Naive thymus-derived CD8-positive, alpha-beta T cell (primary cell): ENCODE measurements around the gene CCDC177. TPM values are rescaled to one million over a fixed set of nuclear protein-coding genes. Genes with fewer than 3 reads are reported as not detected.
"Not testable (repeated sequence)": the region's sequence is repeated elsewhere in the genome, so short reads cannot be mapped to it uniquely, and the experiment has no call there.

Experiments
- ATAC-seq, 2 donors: fragments of 150-1000 bp; cut with Tn5 transposase in 1 of 2; sonication (Bioruptor Pico), chemical (Tn5 transposase) in 1 of 2; 1 replicate in 1 of 2; 2 replicates in 1 of 2; pipeline ENCODE4 v1.10.0; 2021; ENCODE audit warnings: mild to moderate bottlenecking in 2 of 2, moderate library complexity in 2 of 2
- POLR2A ChIA-PET: fragments of 350-600 bp; sonication (Branson Sonifier 250); formaldehyde crosslinking; loops from one replicate; lab custom pipeline; 2021; ENCODE audit warnings: antibody characterized with exemption; lab: Charles Lee
- DNase-seq, 10 donors: peaks; one replicate each; pipeline versions ENCODE4 v3.0.0 to v3.0.0-alpha.2; 2020 to 2022
- H3K27ac Mint-ChIP-seq, 10 donors: one replicate each; pipeline ENCODE4 v1.8.0; 2020 to 2022; ENCODE audit warnings: mild to moderate bottlenecking in 10 of 10, mixed read lengths in 10 of 10, moderate library complexity in 4 of 10, inconsistent platforms in 1 of 10
- H3K27me3 Mint-ChIP-seq, 5 donors: one replicate each; pipeline ENCODE4 v1.8.0; 2021 to 2022; ENCODE audit warnings: mixed read lengths in 5 of 5
- H3K36me3 Mint-ChIP-seq, 3 donors: one replicate each; pipeline ENCODE4 v1.8.0; 2020 to 2022; ENCODE audit warnings: mixed read lengths in 3 of 3, mild to moderate bottlenecking in 2 of 3, inconsistent platforms in 1 of 3
- H3K4me1 Mint-ChIP-seq, 4 donors: one replicate each; pipeline ENCODE4 v1.8.0; 2021 to 2022; ENCODE audit warnings: mixed read lengths in 4 of 4
- H3K4me3 Mint-ChIP-seq, 10 donors: one replicate each; pipeline ENCODE4 v1.8.0; 2020 to 2022; ENCODE audit warnings: mild to moderate bottlenecking in 10 of 10, mixed read lengths in 10 of 10, moderate library complexity in 6 of 10, inconsistent platforms in 1 of 10
- H3K9me3 Mint-ChIP-seq, 9 donors: one replicate each; pipeline ENCODE4 v1.8.0; 2020 to 2022; ENCODE audit warnings: mixed read lengths in 9 of 9, mild to moderate bottlenecking in 3 of 9, inconsistent platforms in 1 of 9, moderate library complexity in 1 of 9
- polyA plus RNA-seq, 3 donors: library from polyadenylated mRNA; unstranded; fragments of 300-500 nt; fragmentation: Illumina TruSeq; gene quantifications; one replicate each; pipeline ENCODE4 v1.2.3, GENCODE V29; 2021
- total RNA-seq, 8 experiments: library from RNA in 2 of 8; stranded (reverse) in 2 of 8; gene quantifications; one replicate each; pipeline ENCODE4 v1.2.3 and lab custom pipeline; 2021 to 2026

CCDC177 gene
- total and polyA plus RNA-seq, 5 experiments from 2014 or later = not detected

- Mint-ChIP-seq H3K36me3 (peaks cover 0 to 4% (median 0%) of the 10 kb centered on the region in 3 donors), H3K27ac (peak overlapping the region; percentile 97 to 100 (median 99)), H3K4me1 (peaks cover 47 to 73% (median 71%) of the 10 kb centered on the region in 4 donors), H3K4me3 (peak overlapping the region; percentile 89 to 97 (median 92)), H3K27me3 (no peaks in the 10 kb centered on the region), H3K9me3 (no peaks in the 10 kb centered on the region)
- ATAC-seq (no peak), DNase-seq (no peak)
- POLR2A ChIA-PET = interaction anchor here (0.9 to 3.4 kb wide), 4 partner anchors 8 to 154 kb away, joined by 3 to 39 read pairs (median 16); partner anchors contain the start of gene SRSF5
Measured at GRCh38 chr14:69612783-69613130, 38.1 kb upstream of the CCDC177 start.

- peaks cover 43 to 67% (median 65%) of the 10 kb centered on the region in 4 donors for H3K4me1 Mint-ChIP-seq
- no peaks in the 10 kb centered on the region for H3K27me3 Mint-ChIP-seq
- ATAC-seq = peak; percentile 56 to 60
- H3K36me3 Mint-ChIP-seq = peaks cover 0 to 4% (median 0%) of the 10 kb centered on the region in 3 donors
- POLR2A ChIA-PET = interaction anchor here (0.6 to 3.4 kb wide), 7 partner anchors 9 to 155 kb away, joined by 3 to 39 read pairs (median 4); partner anchors contain the start of gene SRSF5
- no peaks in the 10 kb centered on the region for H3K9me3 Mint-ChIP-seq
- H3K4me3 Mint-ChIP-seq = peak overlapping the region; percentile 89 to 97 (median 92)
- peak; percentile 17 to 70 (median 47) for DNase-seq
- H3K27ac Mint-ChIP-seq = peak overlapping the region; percentile 97 to 100 (median 99)
Measured at GRCh38 chr14:69612014-69612782, 37.5 kb upstream of the CCDC177 start.

DNA sequence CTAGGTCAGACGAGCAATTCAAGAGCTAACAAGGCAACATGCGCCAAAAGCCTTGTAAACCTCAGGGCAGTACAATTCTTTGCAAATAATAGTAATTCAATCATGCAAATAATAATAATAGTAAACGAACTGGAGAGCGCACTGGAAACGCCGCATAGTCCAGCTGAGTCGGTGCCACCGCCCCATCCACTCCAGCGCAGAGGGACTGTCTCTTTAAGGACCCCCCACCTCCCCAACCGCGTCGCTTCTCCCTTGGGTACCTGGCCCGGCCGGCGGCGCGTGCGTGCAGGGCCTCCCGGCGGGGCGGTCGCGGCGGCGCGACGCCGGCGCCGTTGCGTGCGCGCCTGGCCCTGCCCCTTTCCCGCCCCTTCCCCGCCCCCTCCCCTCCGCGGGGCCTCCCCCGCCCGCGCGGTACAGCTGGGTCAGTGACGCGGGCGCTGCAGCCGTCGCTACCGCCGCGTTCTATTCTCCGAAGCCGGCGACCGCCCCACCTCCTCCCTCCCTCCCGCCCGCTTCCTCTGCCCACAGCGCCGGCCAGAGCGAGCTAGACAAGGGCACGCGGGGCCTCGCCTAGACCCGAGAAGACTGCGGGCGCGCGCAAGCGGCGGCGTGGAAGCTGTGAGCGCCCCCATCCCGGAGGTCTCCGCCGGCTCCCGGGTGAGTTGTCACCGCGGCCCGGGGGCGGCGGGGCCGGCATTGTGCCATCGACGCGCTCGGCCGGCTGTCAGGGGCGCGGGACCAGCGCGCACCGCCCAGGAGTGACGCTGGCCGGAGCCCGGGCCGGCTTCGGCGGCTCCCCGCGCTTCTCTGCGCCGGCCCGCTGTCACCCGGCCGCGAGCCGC, 36.7 kb upstream of the CCDC177 start, which contains the start of gene SUSD6:
Gene SUSD6, plus strand, starts transcription at position 425 of the 842 bp plus-strand sequence. CDS start 46,997 bp downstream, outside the sequence.
- Mint-ChIP-seq H3K27ac (peak within 1 kb of the TSS; percentile 97 to 100 (median 99)), H3K9me3 (no peaks in the 10 kb centered on the region), H3K27me3 (no peaks in the 10 kb centered on the region), H3K36me3 (peaks cover 0 to 4% (median 0%) of the 10 kb centered on the region in 3 donors), H3K4me3 (peak within 1 kb of the TSS; percentile 89 to 97 (median 92)), H3K4me1 (peaks cover 37 to 59% (median 57%) of the 10 kb centered on the region in 4 donors)
- POLR2A ChIA-PET = interaction anchor here (0.6 to 3.4 kb wide), 6 partner anchors 14 to 155 kb away, joined by 3 to 39 read pairs (median 6); partner anchors contain the start of gene SRSF5
- ATAC-seq = peak; percentile 76 to 77
- DNase-seq = peak; percentile 81 to 93 (median 86)

DNA sequence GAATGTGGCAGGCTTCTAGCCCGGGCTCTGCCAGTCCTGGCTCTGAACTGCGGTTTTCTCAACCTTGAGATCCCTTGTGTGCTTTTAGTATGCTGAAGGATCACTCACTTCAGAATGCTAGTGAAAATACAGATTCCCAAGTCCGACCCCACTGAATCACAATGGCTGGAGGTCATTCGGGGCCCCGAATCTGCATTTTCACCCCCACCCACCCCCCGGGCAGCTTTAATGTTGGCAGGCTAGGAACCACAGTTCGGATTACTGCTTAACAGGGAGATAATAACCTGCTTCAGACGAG, 36.2 kb upstream of the CCDC177 start:
- DNase-seq (no peak), ATAC-seq (no peak)
- Mint-ChIP-seq H3K27me3 (no peaks in the 10 kb centered on the region), H3K36me3 (peaks cover 0 to 4% (median 0%) of the 10 kb centered on the region in 3 donors), H3K27ac (peak overlapping the region; percentile 77 to 95 (median 90)), H3K9me3 (no peaks in the 10 kb centered on the region), H3K4me3 (peak overlapping the region; percentile 79 to 91 (median 83)), H3K4me1 (peaks cover 32 to 53% (median 51%) of the 10 kb centered on the region in 4 donors)
- POLR2A ChIA-PET = interaction anchor here (0.8 to 3.4 kb wide), 5 partner anchors 15 to 156 kb away, joined by 4 to 39 read pairs (median 7); partner anchors contain the start of gene SRSF5

DNA sequence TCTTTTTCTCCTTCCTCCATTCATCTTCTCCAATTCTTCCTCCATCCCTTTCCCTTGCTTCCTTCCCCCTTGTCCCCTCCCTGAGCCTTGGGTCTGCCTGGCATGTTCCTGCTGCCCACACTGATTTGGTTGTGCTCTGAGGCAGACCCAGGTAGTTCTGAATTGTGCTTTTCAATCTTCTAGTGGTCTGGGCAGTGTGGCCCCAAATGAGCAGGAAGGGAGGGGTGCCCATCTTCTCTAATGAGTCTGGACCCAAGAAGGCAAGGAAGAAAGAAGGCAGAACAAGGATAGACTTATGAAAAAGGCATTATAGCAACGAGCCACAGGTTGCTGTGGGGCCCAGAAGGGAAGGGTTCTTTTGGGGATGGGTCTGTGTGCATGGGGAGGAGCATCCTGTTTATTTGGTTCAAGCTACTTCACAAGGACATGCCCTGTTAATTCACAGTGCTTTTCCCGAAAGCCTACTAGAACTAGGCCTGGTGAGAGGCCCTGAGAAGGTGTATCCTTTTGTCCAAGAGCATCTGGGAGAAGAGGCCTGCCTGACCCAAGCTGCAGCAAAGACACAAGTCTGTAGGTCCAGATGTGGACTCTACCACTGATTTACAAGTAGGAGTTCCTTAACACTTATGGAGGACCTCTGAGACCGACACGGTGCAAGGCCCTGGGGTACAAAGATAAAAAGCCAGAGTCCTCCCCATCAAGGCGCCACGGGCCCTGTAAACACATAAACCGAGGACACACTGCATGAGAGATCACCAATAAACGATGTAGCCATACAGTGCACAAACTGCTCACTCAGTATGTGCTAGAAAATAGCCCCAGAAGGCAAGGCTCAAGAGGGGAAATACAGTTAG, 35.6 kb upstream of the CCDC177 start:
- Mint-ChIP-seq H3K36me3 (no peaks in the 10 kb centered on the region), H3K4me3 (peak overlapping the region; percentile 79 to 91 (median 83)), H3K4me1 (peaks cover 26 to 47% (median 46%) of the 10 kb centered on the region in 4 donors), H3K27me3 (no peaks in the 10 kb centered on the region), H3K27ac (peak overlapping the region; percentile 50 to 95 (median 90)), H3K9me3 (no peaks in the 10 kb centered on the region)
- POLR2A ChIA-PET = interaction anchor here (0.6 to 3.4 kb wide), 7 partner anchors 13 to 157 kb away, joined by 3 to 39 read pairs (median 5); partner anchors contain the start of gene SRSF5
- ATAC-seq (no peak), DNase-seq (no peak)

GRCh38 chr14:69606258-69607184, 31.9 kb upstream of the CCDC177 start:
- H3K27me3 Mint-ChIP-seq = peaks cover 0 to 1% (median 0%) of the 10 kb centered on the region in 5 donors
- H3K4me1 Mint-ChIP-seq = peaks cover 7 to 20% (median 17%) of the 10 kb centered on the region in 4 donors
- H3K36me3 Mint-ChIP-seq = no peaks in the 10 kb centered on the region
- H3K27ac Mint-ChIP-seq = peak overlapping the region in 2 of 10 donors; percentile 10 to 55
- POLR2A ChIA-PET = no interaction called here
- ATAC-seq = no peak
- no peaks in the 10 kb centered on the region for H3K9me3 Mint-ChIP-seq
- no peak overlapping the region for H3K4me3 Mint-ChIP-seq
- DNase-seq = no peak

GRCh38 chr14:69605738-69606137, 31.1 kb upstream of the CCDC177 start:
- POLR2A ChIA-PET = interaction anchor here (0.6 to 1.4 kb wide), 3 partner anchors 10 to 162 kb away, joined by 3 to 4 read pairs (median 3); no protein-coding TSS in a partner anchor
- ATAC-seq (no peak), DNase-seq (no peak)
- H3K27ac Mint-ChIP-seq = no peak overlapping the region
- H3K4me1 Mint-ChIP-seq = peaks cover 7 to 16% (median 13%) of the 10 kb centered on the region in 4 donors
- peaks cover 0 to 1% (median 0%) of the 10 kb centered on the region in 5 donors for H3K27me3 Mint-ChIP-seq
- H3K4me3 Mint-ChIP-seq = no peak overlapping the region
- no peaks in the 10 kb centered on the region for H3K9me3 Mint-ChIP-seq
- H3K36me3 Mint-ChIP-seq = no peaks in the 10 kb centered on the region

GRCh38 chr14:69600304-69600891, 25.7 kb upstream of the CCDC177 start:
- DNase-seq (no peak), ATAC-seq (no peak)
- Mint-ChIP-seq H3K27ac (no peak overlapping the region), H3K27me3 (peaks cover 0 to 3% (median 0%) of the 10 kb centered on the region in 5 donors), H3K4me1 (peaks cover 0 to 5% (median 2%) of the 10 kb centered on the region in 4 donors), H3K36me3 (no peaks in the 10 kb centered on the region), H3K4me3 (no peak overlapping the region), H3K9me3 (no peaks in the 10 kb centered on the region)
- POLR2A ChIA-PET = no interaction called here

- DNase-seq, H3K27ac Mint-ChIP-seq, H3K27me3 Mint-ChIP-seq, H3K4me1 Mint-ChIP-seq, H3K9me3 Mint-ChIP-seq, ATAC-seq, POLR2A ChIA-PET, H3K36me3 Mint-ChIP-seq, H3K4me3 Mint-ChIP-seq: not testable (repeated sequence)
Measured at GRCh38 chr14:69599431-69599830, 24.8 kb upstream of the CCDC177 start.

- Mint-ChIP-seq H3K36me3 (no peaks in the 10 kb centered on the region), H3K4me3 (no peak overlapping the region), H3K27ac (no peak overlapping the region), H3K4me1 (no peaks in the 10 kb centered on the region), H3K9me3 (no peaks in the 10 kb centered on the region), H3K27me3 (peaks cover 0 to 1% (median 0%) of the 10 kb centered on the region in 5 donors)
- no peak for ATAC-seq
- POLR2A ChIA-PET = no interaction called here
- DNase-seq = no peak
Measured at GRCh38 chr14:69595336-69595735, 20.7 kb upstream of the CCDC177 start.
